WI38 (cell line): ENCODE measurements around the gene FAM200A.

Experiments used
- H3K4me3 ChIP-seq: 2 replicates; pipeline ENCODE4 v1.5.1; 2011; ENCODE audit warnings: low read depth, mild to moderate bottlenecking, control low read depth, low read length
- CTCF ChIP-seq: IDR thresholded peaks from 2 replicates; pipeline ENCODE4 v1.5.1; 2012; ENCODE audit warnings: low read depth, mild to moderate bottlenecking, control low read depth, low read length

The FAM200A gene

DNA sequence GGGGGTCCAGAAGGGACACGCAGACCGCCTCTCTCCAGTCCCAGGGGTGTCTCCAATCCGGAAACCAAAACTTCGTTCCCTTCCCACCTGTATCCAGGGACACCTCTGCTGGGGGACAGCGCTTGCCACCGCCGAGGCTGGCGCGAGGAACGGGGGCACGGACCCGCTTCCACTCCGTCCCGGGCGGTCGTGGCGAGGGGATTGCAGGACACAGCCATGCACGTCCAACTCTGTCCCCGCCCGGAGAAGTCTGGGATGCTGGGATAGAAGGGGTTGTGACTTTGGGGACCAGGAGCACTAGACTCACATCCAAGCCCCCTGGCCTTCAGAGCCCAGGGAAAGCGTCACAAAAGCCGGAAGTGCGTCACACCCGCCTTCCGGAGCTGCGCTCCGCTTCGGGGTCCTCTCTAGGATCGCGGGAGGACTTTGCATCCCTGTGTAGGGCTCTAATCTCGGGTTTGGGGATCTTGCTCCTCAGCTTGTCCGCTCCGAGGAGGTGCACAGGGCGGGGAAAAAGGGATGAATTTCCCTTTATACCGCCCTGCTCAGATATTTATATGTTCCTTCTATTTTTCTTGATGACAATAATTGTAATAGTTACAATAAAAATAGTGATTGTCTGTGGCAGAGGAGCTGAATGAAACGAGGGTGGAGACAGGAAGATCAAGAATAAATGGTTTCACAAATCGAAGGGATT lies at the start of gene FAM200A:
TSS of gene FAM200A (minus strand) at position 348 of the 697 bp plus-strand sequence. CDS start 3,707 bp downstream, outside the sequence.
- TF ChIP-seq CTCF: no peak
- peak within 1 kb of the TSS; percentile 98 for H3K4me3 ChIP-seq

DNA sequence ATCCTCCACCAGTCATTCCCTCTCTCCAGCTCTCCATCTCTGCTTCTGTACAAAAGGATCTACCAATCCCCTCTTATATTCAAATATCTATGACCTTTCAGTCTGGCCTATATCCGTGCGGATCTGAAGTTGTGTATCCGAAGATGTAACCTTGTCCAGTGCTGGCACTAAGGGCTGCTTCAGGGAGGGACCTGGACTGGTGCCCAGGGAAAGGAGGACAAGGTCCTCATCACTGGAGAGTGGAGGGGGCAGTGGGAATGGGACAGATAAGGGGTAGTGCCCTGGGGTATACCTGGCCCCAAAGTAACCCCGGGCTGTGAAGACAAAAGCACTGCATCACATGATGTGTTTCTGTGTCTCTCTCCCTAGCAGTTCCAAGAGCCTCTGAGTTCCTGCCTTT lies 47.9 kb upstream of the FAM200A start:
- TF ChIP-seq CTCF: no peak
- H3K4me3 ChIP-seq: no peak overlapping the region

DNA sequence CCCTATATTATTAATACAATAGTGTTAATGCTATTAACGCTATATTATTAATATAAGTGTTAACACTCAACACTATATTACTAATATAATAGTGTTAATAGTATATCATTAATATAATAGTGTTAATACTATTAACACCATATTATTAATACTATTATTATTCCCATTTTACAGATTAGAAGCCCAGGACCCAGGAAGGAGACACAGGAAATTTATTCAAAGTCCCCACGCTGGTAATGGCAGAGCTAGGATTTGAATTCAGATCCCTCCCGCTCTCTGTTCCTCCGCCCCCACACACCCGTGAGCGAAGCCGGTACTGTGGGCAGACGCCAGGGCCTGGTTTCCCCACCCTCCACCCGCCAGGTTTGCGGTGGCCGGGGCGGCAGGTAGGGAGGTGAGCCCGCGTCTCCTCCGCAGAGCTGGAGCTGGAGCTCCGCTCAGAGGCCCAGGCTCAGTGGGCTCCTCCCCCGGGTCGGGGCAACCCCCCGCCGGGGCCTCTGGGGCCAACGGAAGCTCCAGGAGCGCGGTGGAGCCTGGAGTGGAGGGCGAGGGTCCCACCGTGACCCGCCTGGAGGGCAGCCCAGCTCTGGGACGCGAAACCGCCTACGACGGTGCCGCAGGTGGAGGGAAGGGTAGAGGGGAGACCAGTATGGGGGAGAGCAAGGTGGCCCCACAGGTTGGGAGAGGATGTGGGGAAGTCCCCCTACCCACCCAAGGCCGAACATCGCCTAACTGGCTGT lies 46.0 kb upstream of the FAM200A start, which contains the start of gene TMEM225B:
TSS of gene TMEM225B (plus strand) at position 506 of the 740 bp plus-strand sequence. CDS start 6,122 bp downstream, outside the sequence.
- no peak within 1 kb of the TSS for H3K4me3 ChIP-seq
- no peak for TF ChIP-seq CTCF

DNA sequence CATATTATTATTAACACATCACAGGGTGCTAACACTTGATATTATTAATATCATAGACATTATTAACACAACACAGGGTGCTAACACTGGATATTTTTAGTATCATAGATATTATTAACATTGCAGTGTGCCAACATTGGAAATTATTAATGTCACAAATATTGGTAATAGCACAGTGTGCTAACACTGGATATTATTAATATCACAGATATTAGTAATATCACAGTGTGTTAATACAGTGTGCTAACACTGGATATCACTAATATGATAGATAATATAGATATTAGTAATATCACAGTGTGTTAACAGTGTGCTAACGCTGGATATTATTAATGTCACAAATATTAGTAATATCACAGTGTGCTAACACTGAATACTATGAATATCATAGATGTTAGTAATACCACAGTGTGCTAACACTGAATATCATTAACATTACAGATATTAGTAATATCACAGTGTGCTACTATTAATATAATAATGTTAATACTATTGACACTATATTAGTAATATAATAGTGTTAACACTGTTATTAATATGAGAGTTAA lies 44.6 kb upstream of the FAM200A start:
- TF ChIP-seq CTCF: no peak
- H3K4me3 ChIP-seq: no peak overlapping the region

DNA sequence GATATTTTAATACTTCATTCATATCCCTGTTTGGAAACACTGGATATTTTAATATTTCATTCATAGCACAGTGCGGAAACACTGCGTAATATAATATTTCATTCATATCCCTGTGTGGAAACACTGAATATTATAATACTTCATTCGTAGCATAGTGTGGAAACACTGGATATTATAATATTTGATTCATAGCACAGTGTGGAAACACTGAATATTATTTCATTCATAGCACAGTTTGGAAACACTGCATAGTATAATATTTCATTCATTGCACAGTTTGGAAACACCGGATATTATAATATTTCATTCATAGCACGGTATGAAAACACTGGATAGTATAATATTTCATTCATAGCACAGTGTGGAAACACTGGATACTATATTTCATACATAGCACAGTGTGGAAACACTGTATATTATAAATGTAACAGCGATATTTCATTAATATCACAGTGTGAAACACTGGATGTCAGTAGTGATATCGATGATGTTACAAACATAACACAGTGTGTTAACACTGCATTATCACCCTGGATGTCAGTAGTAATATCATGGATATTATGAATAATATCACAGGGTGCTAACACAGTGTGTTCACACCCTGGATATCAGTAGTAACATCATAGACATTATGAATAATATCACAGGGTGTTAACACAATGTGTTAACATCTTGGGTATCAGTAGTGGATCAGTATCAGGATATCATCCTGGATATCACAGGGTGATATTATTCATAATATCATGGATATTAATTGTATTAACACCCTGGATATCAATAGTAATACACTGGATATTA lies 43.2 kb upstream of the FAM200A start:
- TF ChIP-seq CTCF: no peak
- H3K4me3 ChIP-seq: no peak overlapping the region

DNA sequence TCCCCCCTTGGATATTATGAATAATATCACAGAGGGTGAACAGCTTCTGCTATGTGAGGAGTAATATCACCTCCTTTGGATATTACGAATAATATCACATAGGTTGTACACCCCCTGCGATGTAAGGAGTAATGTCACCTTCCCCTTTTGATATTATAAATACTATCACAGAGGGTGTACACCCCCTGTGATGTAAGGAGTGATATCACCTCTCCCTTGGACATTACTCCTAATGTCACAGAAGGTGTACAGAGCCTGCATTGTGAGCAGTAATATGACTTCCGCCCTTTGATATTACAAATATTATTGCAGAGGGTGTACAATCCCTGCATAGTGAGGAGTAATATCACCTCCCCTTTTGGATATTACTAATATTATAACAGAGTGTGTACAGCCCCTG lies 37.0 kb upstream of the FAM200A start:
- no peak for TF ChIP-seq CTCF

DNA sequence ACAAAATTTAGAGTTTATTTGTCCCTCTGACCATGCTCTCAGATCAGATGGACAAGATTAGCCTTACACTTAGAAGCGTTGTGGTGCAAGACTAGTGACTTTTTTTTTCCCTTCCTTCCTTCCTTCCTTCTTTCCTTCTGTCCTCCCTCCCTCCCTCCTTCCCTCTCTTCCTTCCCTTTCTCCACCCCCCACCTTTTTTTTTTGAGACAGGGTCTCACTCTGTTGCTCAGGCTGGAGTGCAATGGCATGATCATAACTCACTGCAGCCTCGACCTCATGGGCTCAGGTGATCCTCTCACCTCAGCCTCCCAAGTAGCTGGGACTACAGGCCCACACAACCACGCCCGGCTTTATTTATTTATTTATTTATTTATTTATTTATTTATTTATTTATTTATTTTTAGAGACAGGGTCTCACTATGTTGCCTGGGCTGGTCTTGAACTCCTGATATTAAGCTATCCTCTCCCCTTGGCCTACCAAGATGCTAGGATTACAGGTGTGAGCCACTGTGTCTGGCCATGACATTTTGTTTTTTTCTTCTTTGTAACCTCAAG lies 28.9 kb upstream of the FAM200A start:
- peak overlapping the region; percentile 61 for H3K4me3 ChIP-seq

More for the DNA sequence above, 37.0 kb upstream of the FAM200A start:
- no peak overlapping the region for H3K4me3 ChIP-seq
